ENCODE measurements around the gene NXPH1. TPM values are rescaled to one million over a fixed set of nuclear protein-coding genes. Genes with fewer than 3 reads are reported as not detected.

The NXPH1 gene
- total RNA-seq, 5 donors from 2014 or later (not counting 1 experiment from before 2014, with no cell fraction given), result not detected

DNA sequence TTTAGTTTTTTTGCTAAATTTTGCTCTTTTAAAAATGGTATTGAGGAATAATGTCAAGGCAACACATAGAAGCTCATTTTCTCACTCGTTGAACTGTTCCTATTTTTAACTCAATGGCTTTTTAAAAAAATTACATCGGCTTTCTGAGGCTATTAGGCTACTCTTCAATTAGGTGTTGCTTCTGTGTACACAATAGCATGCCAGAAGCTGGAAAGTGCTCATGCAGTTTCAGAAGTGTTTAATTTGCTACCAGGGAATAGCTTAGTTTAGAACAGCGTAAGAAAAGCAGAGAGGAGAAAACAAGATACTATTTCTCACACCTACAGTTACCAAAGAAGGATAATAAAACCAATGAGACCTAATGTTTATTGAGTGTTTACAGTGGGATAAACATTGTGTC, 157.4 kb downstream of the NXPH1 start:
- Mint-ChIP-seq H3K27ac (no peak overlapping the region), H3K4me3 (no peak overlapping the region), H3K27me3 (peaks cover 0 to 5% of the 10 kb centered on the region in 2 donors), H3K4me1 (no peaks in the 10 kb centered on the region), H3K36me3 (no peaks in the 10 kb centered on the region), H3K9me3 (peaks cover 2 to 16% (median 9%) of the 10 kb centered on the region in 3 donors)
- H3K9me3 ChIP-seq, result no peaks in the 10 kb centered on the region
- no peak overlapping the region for H3K27ac ChIP-seq (ENCODE audit: low read length)
- no peak overlapping the region for H3K4me3 ChIP-seq (ENCODE audit: control insufficient read depth in 1 of 2, extremely low read depth in 1 of 2, low read length in 1 of 2)
- no peaks in the 10 kb centered on the region for H3K4me1 ChIP-seq (ENCODE audit: control insufficient read depth in 1 of 2, extremely low read depth in 1 of 2, insufficient read depth in 2 of 2, low read length in 2 of 2)
- CTCF ChIA-PET, result interaction anchor here in 1 of 2 donors (0.7 kb wide), 2 partner anchors 15 to 1403 kb away, joined by 3 to 5 read pairs; no protein-coding TSS in a partner anchor
- no CpG with 5 or more reads among the region's 3 CpGs for WGBS (ENCODE audit: insufficient coverage)
- no peaks in the 10 kb centered on the region for H3K27me3 ChIP-seq (replicated peaks in 1 of 2; ENCODE audit: control insufficient read depth in 2 of 2, extremely low read depth in 1 of 2, insufficient read depth in 2 of 2, low read length in 1 of 2)
- POLR2A ChIA-PET, result no interaction called here
- no peaks in the 10 kb centered on the region for H3K36me3 ChIP-seq (ENCODE audit: control insufficient read depth in 2 of 2, extremely low read depth in 1 of 2, insufficient read depth in 1 of 2, low read length in 1 of 2)
- no peak for ATAC-seq (replicated peaks in 1 of 4)
- DNase-seq, result no peak

- Mint-ChIP-seq H3K4me3 (no peak overlapping the region), H3K27ac (no peak overlapping the region), H3K9me3 (peaks cover 2 to 11% (median 9%) of the 10 kb centered on the region in 3 donors), H3K4me1 (no peaks in the 10 kb centered on the region), H3K36me3 (no peaks in the 10 kb centered on the region), H3K27me3 (peaks cover 0 to 5% of the 10 kb centered on the region in 2 donors)
- Histone ChIP-seq H3K36me3 (ENCODE audit: control insufficient read depth in 2 of 2, extremely low read depth in 1 of 2, insufficient read depth in 1 of 2, low read length in 1 of 2) (no peaks in the 10 kb centered on the region), H3K9me3 (no peaks in the 10 kb centered on the region), H3K27ac (ENCODE audit: low read length) (no peak overlapping the region), H3K4me3 (ENCODE audit: control insufficient read depth in 1 of 2, extremely low read depth in 1 of 2, low read length in 1 of 2) (no peak overlapping the region), H3K4me1 (ENCODE audit: control insufficient read depth in 1 of 2, extremely low read depth in 1 of 2, insufficient read depth in 2 of 2, low read length in 2 of 2) (no peaks in the 10 kb centered on the region), H3K27me3 (replicated peaks in 1 of 2; ENCODE audit: control insufficient read depth in 2 of 2, extremely low read depth in 1 of 2, insufficient read depth in 2 of 2, low read length in 1 of 2) (no peaks in the 10 kb centered on the region)
- DNase-seq (no peak), ATAC-seq (replicated peaks in 1 of 4) (no peak)
- POLR2A ChIA-PET, result no interaction called here
- CTCF ChIA-PET, result interaction anchor here in 1 of 2 donors (0.7 kb wide), 1 partner anchor 1402 kb away, joined by 3 read pairs; no protein-coding TSS in a partner anchor
These were observed 157.9 kb downstream of the NXPH1 start for GRCh38 chr7:8591289-8591688.

- ATAC-seq (replicated peaks in 1 of 4), result no peak
- H3K9me3 ChIP-seq, result no peaks in the 10 kb centered on the region
- Mint-ChIP-seq H3K27me3 (peaks cover 0 to 5% of the 10 kb centered on the region in 2 donors), H3K36me3 (no peaks in the 10 kb centered on the region), H3K9me3 (peaks cover 2 to 9% (median 9%) of the 10 kb centered on the region in 3 donors), H3K4me1 (no peaks in the 10 kb centered on the region), H3K27ac (no peak overlapping the region), H3K4me3 (no peak overlapping the region)
- H3K4me3 ChIP-seq (ENCODE audit: control insufficient read depth in 1 of 2, extremely low read depth in 1 of 2, low read length in 1 of 2), result no peak overlapping the region
- no peaks in the 10 kb centered on the region for H3K4me1 ChIP-seq (ENCODE audit: control insufficient read depth in 1 of 2, extremely low read depth in 1 of 2, insufficient read depth in 2 of 2, low read length in 2 of 2)
- ChIA-PET CTCF (no interaction called here), POLR2A (no interaction called here)
- H3K36me3 ChIP-seq (ENCODE audit: control insufficient read depth in 2 of 2, extremely low read depth in 1 of 2, insufficient read depth in 1 of 2, low read length in 1 of 2), result no peaks in the 10 kb centered on the region
- H3K27ac ChIP-seq (ENCODE audit: low read length), result no peak overlapping the region
- DNase-seq, result no peak
- no peaks in the 10 kb centered on the region for H3K27me3 ChIP-seq (replicated peaks in 1 of 2; ENCODE audit: control insufficient read depth in 2 of 2, extremely low read depth in 1 of 2, insufficient read depth in 2 of 2, low read length in 1 of 2)
- WGBS (ENCODE audit: insufficient coverage), result no CpG with 5 or more reads among the region's 2 CpGs
These were observed 158.8 kb downstream of the NXPH1 start for GRCh38 chr7:8592167-8592566.

DNA sequence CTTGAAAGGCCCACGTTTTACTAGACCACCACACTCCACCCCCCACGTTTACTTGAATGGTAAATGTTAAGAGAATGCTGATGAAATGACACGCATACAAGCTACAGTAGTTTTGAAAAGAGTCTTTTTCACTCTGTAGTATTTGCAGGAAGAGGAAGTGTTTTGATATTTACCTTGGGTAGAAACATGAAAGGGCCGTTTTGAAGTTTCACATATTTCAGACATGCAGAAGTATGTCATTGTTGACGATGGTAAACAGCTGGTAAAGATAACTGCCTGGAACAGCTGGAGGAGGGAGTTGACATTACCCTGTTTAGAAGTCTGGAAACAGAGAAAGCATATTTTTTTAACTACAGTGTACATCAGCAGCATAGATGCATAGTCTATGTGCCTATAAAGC, 160.7 kb downstream of the NXPH1 start:
- Histone ChIP-seq H3K9me3 (no peaks in the 10 kb centered on the region), H3K36me3 (ENCODE audit: control insufficient read depth in 2 of 2, extremely low read depth in 1 of 2, insufficient read depth in 1 of 2, low read length in 1 of 2) (no peaks in the 10 kb centered on the region), H3K4me3 (ENCODE audit: control insufficient read depth in 1 of 2, extremely low read depth in 1 of 2, low read length in 1 of 2) (no peak overlapping the region), H3K4me1 (ENCODE audit: control insufficient read depth in 1 of 2, extremely low read depth in 1 of 2, insufficient read depth in 2 of 2, low read length in 2 of 2) (no peaks in the 10 kb centered on the region), H3K27ac (ENCODE audit: low read length) (no peak overlapping the region), H3K27me3 (replicated peaks in 1 of 2; ENCODE audit: control insufficient read depth in 2 of 2, extremely low read depth in 1 of 2, insufficient read depth in 2 of 2, low read length in 1 of 2) (no peaks in the 10 kb centered on the region)
- no peaks in the 10 kb centered on the region for H3K36me3 Mint-ChIP-seq
- no peak for DNase-seq
- H3K9me3 Mint-ChIP-seq, result peaks cover 2 to 13% (median 4%) of the 10 kb centered on the region in 3 donors
- ChIA-PET POLR2A (no interaction called here), CTCF (no interaction called here)
- H3K4me1 Mint-ChIP-seq, result no peaks in the 10 kb centered on the region
- WGBS (ENCODE audit: insufficient coverage), result 29% methylated on average over 1 of the region's 5 CpGs
- no peak for ATAC-seq (replicated peaks in 1 of 4)
- no peaks in the 10 kb centered on the region for H3K27me3 Mint-ChIP-seq
- no peak overlapping the region for H3K4me3 Mint-ChIP-seq
- H3K27ac Mint-ChIP-seq, result no peak overlapping the region

DNA sequence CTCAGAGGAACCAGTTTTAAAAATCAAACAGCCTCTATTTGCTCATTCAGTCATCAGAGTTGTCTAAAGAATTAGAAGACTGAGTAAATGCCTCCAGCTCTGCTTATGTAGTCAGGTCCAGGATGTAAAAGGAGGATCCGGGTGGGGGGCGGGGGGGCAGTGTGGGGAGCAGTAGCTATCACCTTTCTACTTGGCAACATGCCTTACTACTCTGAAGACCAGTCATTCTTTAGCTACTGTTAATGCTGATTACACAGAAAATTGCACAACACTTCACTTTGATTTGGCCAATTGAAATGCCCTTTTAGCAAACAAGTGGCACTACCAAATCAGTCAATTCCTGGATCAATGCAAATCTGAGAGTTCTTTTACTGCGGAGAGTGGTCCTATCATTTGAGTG, 164.2 kb downstream of the NXPH1 start:
- no peaks in the 10 kb centered on the region for H3K4me1 ChIP-seq (ENCODE audit: control insufficient read depth in 1 of 2, extremely low read depth in 1 of 2, insufficient read depth in 2 of 2, low read length in 2 of 2)
- 90% methylated on average over 2 of the region's 3 CpGs for WGBS (ENCODE audit: insufficient coverage)
- CTCF ChIA-PET, result no interaction called here
- Mint-ChIP-seq H3K27me3 (no peaks in the 10 kb centered on the region), H3K9me3 (peaks cover 2 to 10% (median 6%) of the 10 kb centered on the region in 3 donors), H3K27ac (no peak overlapping the region), H3K36me3 (no peaks in the 10 kb centered on the region), H3K4me1 (no peaks in the 10 kb centered on the region), H3K4me3 (no peak overlapping the region)
- POLR2A ChIA-PET, result no interaction called here
- H3K27me3 ChIP-seq (replicated peaks in 1 of 2; ENCODE audit: control insufficient read depth in 2 of 2, extremely low read depth in 1 of 2, insufficient read depth in 2 of 2, low read length in 1 of 2), result no peaks in the 10 kb centered on the region
- ATAC-seq (replicated peaks in 1 of 4) (no peak), DNase-seq (no peak)
- no peaks in the 10 kb centered on the region for H3K36me3 ChIP-seq (ENCODE audit: control insufficient read depth in 2 of 2, extremely low read depth in 1 of 2, insufficient read depth in 1 of 2, low read length in 1 of 2)
- no peak overlapping the region for H3K27ac ChIP-seq (ENCODE audit: low read length)
- no peak overlapping the region for H3K4me3 ChIP-seq (ENCODE audit: control insufficient read depth in 1 of 2, extremely low read depth in 1 of 2, low read length in 1 of 2)
- H3K9me3 ChIP-seq, result no peaks in the 10 kb centered on the region

DNA sequence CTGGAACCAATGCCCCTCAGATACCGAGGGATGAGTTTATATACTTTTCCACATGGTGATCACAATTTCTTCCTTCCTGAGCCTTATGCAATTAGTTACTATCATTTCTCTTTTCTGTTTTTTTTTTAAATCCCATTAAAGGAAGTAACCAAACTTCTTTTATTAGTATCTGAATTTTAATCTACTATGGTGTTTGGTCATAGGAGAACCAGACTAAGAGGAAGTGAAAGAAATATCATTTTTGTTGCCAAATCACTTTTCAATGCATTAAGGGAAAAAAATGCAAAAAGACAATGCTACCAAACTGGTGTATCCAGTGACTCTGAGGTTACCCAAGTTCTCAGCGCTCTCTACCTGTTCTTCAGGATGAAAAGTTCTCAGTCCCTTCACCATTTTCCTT, 167.7 kb downstream of the NXPH1 start:
- CTCF ChIA-PET, result no interaction called here
- H3K36me3 Mint-ChIP-seq, result no peaks in the 10 kb centered on the region

DNA sequence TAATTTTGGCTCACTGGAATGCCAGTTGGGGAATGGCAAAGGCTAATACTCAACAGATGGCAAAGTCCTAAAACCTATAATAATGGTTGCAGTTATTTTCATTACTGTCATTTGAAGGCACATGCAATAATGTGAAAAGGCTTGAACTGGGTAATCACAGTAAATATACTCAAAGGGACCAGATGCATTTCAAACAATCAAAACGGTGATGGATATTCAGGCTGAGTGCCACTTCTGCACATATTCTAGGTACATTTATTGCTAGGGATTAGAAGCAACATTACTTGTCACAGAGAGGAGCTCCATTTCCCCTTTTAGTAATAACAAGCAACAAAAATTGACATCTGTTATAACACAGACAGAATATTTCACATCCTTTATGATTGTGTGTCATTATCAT, 171.8 kb downstream of the NXPH1 start:
- H3K9me3 Mint-ChIP-seq, result peaks cover 0 to 4% (median 0%) of the 10 kb centered on the region in 3 donors
- H3K4me3 ChIP-seq (ENCODE audit: control insufficient read depth in 1 of 2, extremely low read depth in 1 of 2, low read length in 1 of 2), result no peak overlapping the region
- H3K27ac ChIP-seq (ENCODE audit: low read length), result no peak overlapping the region
- no peaks in the 10 kb centered on the region for H3K27me3 ChIP-seq (replicated peaks in 1 of 2; ENCODE audit: control insufficient read depth in 2 of 2, extremely low read depth in 1 of 2, insufficient read depth in 2 of 2, low read length in 1 of 2)
- no peaks in the 10 kb centered on the region for H3K4me1 ChIP-seq (ENCODE audit: control insufficient read depth in 1 of 2, extremely low read depth in 1 of 2, insufficient read depth in 2 of 2, low read length in 2 of 2)
- no peak overlapping the region for H3K4me3 Mint-ChIP-seq
- H3K27ac Mint-ChIP-seq, result no peak overlapping the region
- ATAC-seq (replicated peaks in 1 of 4), result no peak
- WGBS (ENCODE audit: insufficient coverage), result no CpG with 5 or more reads among the region's 1 CpG
- DNase-seq, result no peak
- ChIA-PET POLR2A (no interaction called here), CTCF (no interaction called here)
- H3K36me3 ChIP-seq (ENCODE audit: control insufficient read depth in 2 of 2, extremely low read depth in 1 of 2, insufficient read depth in 1 of 2, low read length in 1 of 2), result no peaks in the 10 kb centered on the region
- no peaks in the 10 kb centered on the region for H3K4me1 Mint-ChIP-seq
- no peaks in the 10 kb centered on the region for H3K9me3 ChIP-seq
- no peaks in the 10 kb centered on the region for H3K36me3 Mint-ChIP-seq
- peaks cover 0 to 3% of the 10 kb centered on the region in 2 donors for H3K27me3 Mint-ChIP-seq

More for the DNA sequence above, 167.7 kb downstream of the NXPH1 start:
- H3K4me1 Mint-ChIP-seq, result no peaks in the 10 kb centered on the region
- H3K27ac Mint-ChIP-seq, result no peak overlapping the region
- no peaks in the 10 kb centered on the region for H3K36me3 ChIP-seq (ENCODE audit: control insufficient read depth in 2 of 2, extremely low read depth in 1 of 2, insufficient read depth in 1 of 2, low read length in 1 of 2)
- no peak for ATAC-seq (replicated peaks in 1 of 4)
- H3K9me3 Mint-ChIP-seq, result peaks cover 0 to 10% (median 6%) of the 10 kb centered on the region in 3 donors
- no peak overlapping the region for H3K4me3 ChIP-seq (ENCODE audit: control insufficient read depth in 1 of 2, extremely low read depth in 1 of 2, low read length in 1 of 2)
- H3K4me3 Mint-ChIP-seq, result no peak overlapping the region
- no peaks in the 10 kb centered on the region for H3K9me3 ChIP-seq
- H3K4me1 ChIP-seq (ENCODE audit: control insufficient read depth in 1 of 2, extremely low read depth in 1 of 2, insufficient read depth in 2 of 2, low read length in 2 of 2), result no peaks in the 10 kb centered on the region
- no peaks in the 10 kb centered on the region for H3K27me3 ChIP-seq (replicated peaks in 1 of 2; ENCODE audit: control insufficient read depth in 2 of 2, extremely low read depth in 1 of 2, insufficient read depth in 2 of 2, low read length in 1 of 2)
- no CpG with 5 or more reads among the region's 2 CpGs for WGBS (ENCODE audit: insufficient coverage)
- H3K27me3 Mint-ChIP-seq, result no peaks in the 10 kb centered on the region
- no peak for DNase-seq
- no peak overlapping the region for H3K27ac ChIP-seq (ENCODE audit: low read length)
- POLR2A ChIA-PET, result no interaction called here

All from T-cell (primary cell).